Panc1 (cell line): ENCODE measurements around the gene ENGASE. TPM values are rescaled to one million over a fixed set of nuclear protein-coding genes. Genes with fewer than 3 reads are reported as not detected.

ENCODE experiments used
- ATAC-seq: fragments of 200-7000 bp; cut with Tn5 transposase; 2 replicates; pipeline ENCODE4 v1.9.1; 2020; ENCODE audit warnings: mild to moderate bottlenecking, moderate library complexity
- BruUV-seq: library from RNA; stranded (reverse); fragments of 400-500 nt; replicated peaks from 2 replicates; lab custom pipeline; 2021; lab: Mats Ljungman, UMichigan
- CTCF ChIA-PET: fragments of 300-600 bp; sonication (Branson Sonifier 250); formaldehyde crosslinking; loops from one replicate; lab custom pipeline; 2022; ENCODE audit warnings: antibody characterized with exemption; lab: Charles Lee
- POLR2A ChIA-PET: fragments of 300-600 bp; sonication (Branson Sonifier 250); formaldehyde crosslinking; loops from one replicate; lab custom pipeline; 2022; ENCODE audit warnings: antibody characterized with exemption; lab: Charles Lee
- DNase-seq: peaks from one replicate; pipeline ENCODE4 v3.0.0-alpha.2; 2010; ENCODE audit warnings: low read depth, low spot score
- H3K27ac ChIP-seq: 2 replicates; pipeline ENCODE4 v1.5.1; 2011; ENCODE audit warnings: mild to moderate bottlenecking, low read length, inconsistent platforms
- H3K27me3 ChIP-seq: fragments of 200-500 bp; sonication (Bioruptor generic); 2 replicates; pipeline ENCODE4 v1.6.0; 2014; ENCODE audit warnings: low read length, inconsistent platforms; ENCODE audit not compliant: control insufficient read depth, insufficient read depth
- H3K36me3 ChIP-seq: fragments of 200-500 bp; sonication (Bioruptor generic); 2 replicates; pipeline ENCODE4 v1.5.1; 2014; ENCODE audit warnings: inconsistent platforms, mild to moderate bottlenecking, low read length, moderate library complexity; ENCODE audit not compliant: control insufficient read depth, insufficient read depth
- H3K4me1 ChIP-seq: 2 replicates; pipeline ENCODE4 v1.5.1; 2011; ENCODE audit warnings: inconsistent platforms, mild to moderate bottlenecking, low read length, moderate library complexity; ENCODE audit not compliant: control insufficient read depth, insufficient read depth
- H3K4me3 ChIP-seq, 2 experiments: 2 replicates each; pipeline ENCODE4 v1.5.1; 2011 to 2012; ENCODE audit warnings: low read depth in 2 of 2, low read length in 2 of 2, mild to moderate bottlenecking in 2 of 2, inconsistent platforms in 1 of 2, moderate library complexity in 1 of 2
- H3K9me3 ChIP-seq: fragments of 200-500 bp; sonication (Bioruptor generic); 2 replicates; pipeline ENCODE4 v1.5.1; 2014; ENCODE audit warnings: low read depth, mild to moderate bottlenecking, inconsistent platforms, low read length, moderate library complexity; ENCODE audit not compliant: control insufficient read depth, insufficient read depth
- POLR2AphosphoS5 ChIP-seq: IDR thresholded peaks from 2 replicates; pipeline ENCODE4 v1.6.1; 2012; ENCODE audit warnings: mild to moderate bottlenecking, low read depth, low read length, moderate library complexity
- SIN3A ChIP-seq: IDR thresholded peaks from 2 replicates; pipeline ENCODE4 v1.6.1; 2012; ENCODE audit warnings: low read depth, mild to moderate bottlenecking, low read length, moderate library complexity, borderline replicate concordance; ENCODE audit not compliant: insufficient read depth
- TCF7L2 ChIP-seq: IDR thresholded peaks from 2 replicates; pipeline ENCODE4 v1.6.1; 2011; ENCODE audit warnings: mild to moderate bottlenecking, low read depth, low read length, inconsistent platforms
- in situ Hi-C: cut with HindIII; loops from 2 replicates; pipeline ENCODE4 v1.10.0; 2016; ENCODE audit warnings: low sequenced_read_pairs, low pct_unique_long_range_greater_than_20kb
- intact Hi-C: fragments of 100-400 bp; cut with micrococcal nuclease; formaldehyde crosslinking; loops from one replicate; pipeline ENCODE4 v1.10.0; 2022; ENCODE audit not compliant: unreplicated experiment
- total RNA-seq: library from RNA; stranded (reverse); gene quantifications from one replicate; pipeline ENCODE4 v1.2.1, GENCODE V29; 2021; ENCODE audit not compliant: unreplicated experiment
- TF ChIP-seq, protein P1 (sequence below), 2 experiments: IDR thresholded peaks; 2 replicates each; pipeline ENCODE4 v1.6.1; 2011 to 2012; ENCODE audit warnings: low read depth in 2 of 2, control low read depth in 1 of 2, low read length in 1 of 2, mild to moderate bottlenecking in 1 of 2, moderate library complexity in 1 of 2; ENCODE audit not compliant: insufficient read depth in 1 of 2
- TF ChIP-seq, protein P2 (sequence below): fragments of 450-650 bp; IDR thresholded peaks from 2 replicates; pipeline ENCODE4 v1.5.1; 2017; ENCODE audit warnings: mild to moderate bottlenecking

Gene ENGASE
- total RNA-seq, 1 experiment from 2014 or later, result 32.3 TPM

DNA sequence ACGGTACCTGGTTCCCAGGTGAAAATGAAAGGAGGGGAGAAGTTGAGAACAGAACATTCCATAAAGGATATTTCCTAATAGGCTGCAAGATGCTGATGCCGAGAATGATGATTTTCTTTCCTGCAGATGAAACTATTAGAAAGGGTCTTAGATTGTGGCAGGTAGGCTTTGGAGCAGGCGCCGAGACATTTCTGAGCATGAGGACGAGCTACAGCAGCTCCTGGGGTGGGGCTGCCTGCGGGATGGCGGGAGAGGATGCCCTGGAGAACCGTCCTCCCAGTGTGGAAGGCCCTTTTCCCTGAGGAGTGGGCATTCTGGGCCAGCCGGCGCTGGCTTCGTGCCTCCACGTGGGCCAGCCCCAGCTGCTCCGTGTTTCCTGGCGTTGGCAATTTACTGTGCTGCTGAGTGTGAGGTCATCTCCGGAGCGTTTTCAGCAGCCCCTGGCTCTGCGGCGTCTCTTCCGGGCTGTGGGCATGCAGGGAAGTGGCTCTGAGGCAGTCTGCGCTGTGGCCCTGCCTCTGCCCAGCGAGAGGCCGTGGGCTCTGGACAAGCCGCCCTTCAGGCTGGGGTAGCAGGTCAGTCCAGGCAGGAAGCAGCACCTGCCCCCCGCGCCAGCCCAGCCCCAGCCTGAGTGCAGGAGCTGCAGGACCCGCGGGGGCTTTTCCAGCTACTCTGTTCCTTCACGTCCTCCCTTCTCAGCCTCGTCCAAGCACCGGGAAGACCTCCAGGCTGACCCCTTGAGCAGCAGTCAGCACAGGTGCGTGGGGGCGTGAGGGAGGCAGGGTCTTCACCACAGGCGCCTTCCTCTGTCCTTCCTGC is 12.2 kb downstream of the ENGASE start:
- Histone ChIP-seq H3K27me3 (no peaks in the 10 kb centered on the region), H3K36me3 (no peaks in the 10 kb centered on the region), H3K27ac (no peak overlapping the region), H3K4me1 (no peaks in the 10 kb centered on the region), H3K4me3 (no peak overlapping the region), H3K9me3 (no peaks in the 10 kb centered on the region)
- in situ Hi-C loops (no loop called here), intact Hi-C loops (loop anchor here (2.0 kb wide), 1 partner anchor 306 kb away; no protein-coding TSS in a partner anchor)
- CTCF ChIA-PET, result interaction anchor here (0.5 to 1.2 kb wide), 9 partner anchors 31 to 1109 kb away, joined by 3 to 7 read pairs (median 3); no protein-coding TSS in a partner anchor
- TF ChIP-seq POLR2AphosphoS5 (no peak), TCF7L2 (no peak), SIN3A (no peak)
- TF ChIP-seq, protein P1, sequence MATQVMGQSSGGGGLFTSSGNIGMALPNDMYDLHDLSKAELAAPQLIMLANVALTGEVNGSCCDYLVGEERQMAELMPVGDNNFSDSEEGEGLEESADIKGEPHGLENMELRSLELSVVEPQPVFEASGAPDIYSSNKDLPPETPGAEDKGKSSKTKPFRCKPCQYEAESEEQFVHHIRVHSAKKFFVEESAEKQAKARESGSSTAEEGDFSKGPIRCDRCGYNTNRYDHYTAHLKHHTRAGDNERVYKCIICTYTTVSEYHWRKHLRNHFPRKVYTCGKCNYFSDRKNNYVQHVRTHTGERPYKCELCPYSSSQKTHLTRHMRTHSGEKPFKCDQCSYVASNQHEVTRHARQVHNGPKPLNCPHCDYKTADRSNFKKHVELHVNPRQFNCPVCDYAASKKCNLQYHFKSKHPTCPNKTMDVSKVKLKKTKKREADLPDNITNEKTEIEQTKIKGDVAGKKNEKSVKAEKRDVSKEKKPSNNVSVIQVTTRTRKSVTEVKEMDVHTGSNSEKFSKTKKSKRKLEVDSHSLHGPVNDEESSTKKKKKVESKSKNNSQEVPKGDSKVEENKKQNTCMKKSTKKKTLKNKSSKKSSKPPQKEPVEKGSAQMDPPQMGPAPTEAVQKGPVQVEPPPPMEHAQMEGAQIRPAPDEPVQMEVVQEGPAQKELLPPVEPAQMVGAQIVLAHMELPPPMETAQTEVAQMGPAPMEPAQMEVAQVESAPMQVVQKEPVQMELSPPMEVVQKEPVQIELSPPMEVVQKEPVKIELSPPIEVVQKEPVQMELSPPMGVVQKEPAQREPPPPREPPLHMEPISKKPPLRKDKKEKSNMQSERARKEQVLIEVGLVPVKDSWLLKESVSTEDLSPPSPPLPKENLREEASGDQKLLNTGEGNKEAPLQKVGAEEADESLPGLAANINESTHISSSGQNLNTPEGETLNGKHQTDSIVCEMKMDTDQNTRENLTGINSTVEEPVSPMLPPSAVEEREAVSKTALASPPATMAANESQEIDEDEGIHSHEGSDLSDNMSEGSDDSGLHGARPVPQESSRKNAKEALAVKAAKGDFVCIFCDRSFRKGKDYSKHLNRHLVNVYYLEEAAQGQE (IDR thresholded peaks at IDR 0.05; ENCODE audit: insufficient read depth in 1 of 2, low read depth in 2 of 2, low read length in 1 of 2), result no peak
- TF ChIP-seq, protein P2, sequence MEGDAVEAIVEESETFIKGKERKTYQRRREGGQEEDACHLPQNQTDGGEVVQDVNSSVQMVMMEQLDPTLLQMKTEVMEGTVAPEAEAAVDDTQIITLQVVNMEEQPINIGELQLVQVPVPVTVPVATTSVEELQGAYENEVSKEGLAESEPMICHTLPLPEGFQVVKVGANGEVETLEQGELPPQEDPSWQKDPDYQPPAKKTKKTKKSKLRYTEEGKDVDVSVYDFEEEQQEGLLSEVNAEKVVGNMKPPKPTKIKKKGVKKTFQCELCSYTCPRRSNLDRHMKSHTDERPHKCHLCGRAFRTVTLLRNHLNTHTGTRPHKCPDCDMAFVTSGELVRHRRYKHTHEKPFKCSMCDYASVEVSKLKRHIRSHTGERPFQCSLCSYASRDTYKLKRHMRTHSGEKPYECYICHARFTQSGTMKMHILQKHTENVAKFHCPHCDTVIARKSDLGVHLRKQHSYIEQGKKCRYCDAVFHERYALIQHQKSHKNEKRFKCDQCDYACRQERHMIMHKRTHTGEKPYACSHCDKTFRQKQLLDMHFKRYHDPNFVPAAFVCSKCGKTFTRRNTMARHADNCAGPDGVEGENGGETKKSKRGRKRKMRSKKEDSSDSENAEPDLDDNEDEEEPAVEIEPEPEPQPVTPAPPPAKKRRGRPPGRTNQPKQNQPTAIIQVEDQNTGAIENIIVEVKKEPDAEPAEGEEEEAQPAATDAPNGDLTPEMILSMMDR, result no peak
- POLR2A ChIA-PET, result no interaction called here
- BruUV-seq, result no TSS peak
- ATAC-seq (peak; percentile 7; the same call in 1 of the 2 replicates), DNase-seq (no peak)

DNA sequence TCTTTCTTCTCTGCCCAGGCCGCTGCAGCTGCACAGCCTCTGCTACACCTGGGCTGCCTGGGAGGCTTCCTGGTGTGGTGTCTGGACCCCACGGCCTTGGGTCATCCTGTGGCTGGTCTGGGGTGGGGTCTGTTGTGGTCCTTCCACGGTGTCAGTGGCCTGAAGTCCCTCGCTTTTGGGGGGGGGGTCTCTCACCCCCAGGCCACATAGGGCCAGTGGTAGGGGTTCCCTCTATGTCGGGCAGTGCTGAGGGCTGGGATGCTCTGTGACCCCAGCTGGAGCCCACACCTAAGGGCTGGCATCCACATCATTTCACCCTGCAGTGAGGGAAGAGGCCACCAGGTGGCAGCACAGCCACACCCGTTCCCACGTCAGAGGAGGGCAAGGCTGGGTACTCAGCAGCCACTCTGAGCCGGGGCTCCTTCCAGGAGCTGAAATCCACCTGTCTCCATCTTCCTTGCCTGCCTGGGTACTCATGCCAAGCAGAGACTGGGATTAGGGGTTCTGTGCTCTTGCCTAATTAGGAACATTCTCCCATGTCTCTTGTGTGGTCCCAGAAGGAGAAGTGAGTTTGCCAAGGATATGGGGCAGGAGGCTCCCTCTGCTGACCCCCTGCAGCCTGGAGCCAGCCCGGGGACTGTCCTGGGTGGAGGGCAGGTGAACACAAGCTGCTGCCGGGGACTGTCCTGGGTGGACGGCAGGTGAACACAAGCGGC is 13.0 kb downstream of the ENGASE start:
- intact Hi-C loops (loop anchor here (2.0 kb wide), 1 partner anchor 305 kb away; no protein-coding TSS in a partner anchor), in situ Hi-C loops (no loop called here)
- no peak for DNase-seq
- ChIA-PET POLR2A (no interaction called here), CTCF (interaction anchor here (1.1 to 1.2 kb wide), 5 partner anchors 89 to 306 kb away, joined by 3 to 7 read pairs (median 4); no protein-coding TSS in a partner anchor)
- Histone ChIP-seq H3K27me3 (no peaks in the 10 kb centered on the region), H3K4me3 (no peak overlapping the region), H3K36me3 (no peaks in the 10 kb centered on the region), H3K27ac (no peak overlapping the region), H3K4me1 (no peaks in the 10 kb centered on the region), H3K9me3 (no peaks in the 10 kb centered on the region)
- BruUV-seq, result no TSS peak
- TF ChIP-seq, protein P2, result peak; percentile 94
- TF ChIP-seq POLR2AphosphoS5, result no peak
- peak; percentile 89 for ATAC-seq
